Panc1 (cell line): ENCODE results near the gene NHLRC1. TPM values are rescaled to one million over a fixed set of nuclear protein-coding genes. Genes with fewer than 3 reads are reported as not detected.

Experiments used
- ATAC-seq: fragments of 200-7000 bp; cut with Tn5 transposase; 2 replicates; pipeline ENCODE4 v1.9.1; 2020; ENCODE audit warnings: mild to moderate bottlenecking, moderate library complexity
- BruUV-seq: library from RNA; stranded (reverse); fragments of 400-500 nt; replicated peaks from 2 replicates; lab custom pipeline; 2021; lab: Mats Ljungman, UMichigan
- CTCF ChIA-PET: fragments of 300-600 bp; sonication (Branson Sonifier 250); formaldehyde crosslinking; loops from one replicate; lab custom pipeline; 2022; ENCODE audit warnings: antibody characterized with exemption; lab: Charles Lee
- POLR2A ChIA-PET: fragments of 300-600 bp; sonication (Branson Sonifier 250); formaldehyde crosslinking; loops from one replicate; lab custom pipeline; 2022; ENCODE audit warnings: antibody characterized with exemption; lab: Charles Lee
- DNase-seq: peaks from one replicate; pipeline ENCODE4 v3.0.0-alpha.2; 2010; ENCODE audit warnings: low read depth, low spot score
- H3K27ac ChIP-seq: 2 replicates; pipeline ENCODE4 v1.5.1; 2011; ENCODE audit warnings: mild to moderate bottlenecking, low read length, inconsistent platforms
- H3K27me3 ChIP-seq: fragments of 200-500 bp; sonication (Bioruptor generic); 2 replicates; pipeline ENCODE4 v1.6.0; 2014; ENCODE audit warnings: low read length, inconsistent platforms; ENCODE audit not compliant: control insufficient read depth, insufficient read depth
- H3K36me3 ChIP-seq: fragments of 200-500 bp; sonication (Bioruptor generic); 2 replicates; pipeline ENCODE4 v1.5.1; 2014; ENCODE audit warnings: inconsistent platforms, mild to moderate bottlenecking, low read length, moderate library complexity; ENCODE audit not compliant: control insufficient read depth, insufficient read depth
- H3K4me1 ChIP-seq: 2 replicates; pipeline ENCODE4 v1.5.1; 2011; ENCODE audit warnings: inconsistent platforms, mild to moderate bottlenecking, low read length, moderate library complexity; ENCODE audit not compliant: control insufficient read depth, insufficient read depth
- H3K4me3 ChIP-seq, 2 experiments: 2 replicates each; pipeline ENCODE4 v1.5.1; 2011 to 2012; ENCODE audit warnings: low read depth in 2 of 2, low read length in 2 of 2, mild to moderate bottlenecking in 2 of 2, inconsistent platforms in 1 of 2, moderate library complexity in 1 of 2
- H3K9me3 ChIP-seq: fragments of 200-500 bp; sonication (Bioruptor generic); 2 replicates; pipeline ENCODE4 v1.5.1; 2014; ENCODE audit warnings: low read depth, mild to moderate bottlenecking, inconsistent platforms, low read length, moderate library complexity; ENCODE audit not compliant: control insufficient read depth, insufficient read depth
- CTCF ChIP-seq: fragments of 450-650 bp; IDR thresholded peaks from 2 replicates; pipeline ENCODE4 v1.5.1; 2017; ENCODE audit warnings: mild to moderate bottlenecking
- POLR2AphosphoS5 ChIP-seq: IDR thresholded peaks from 2 replicates; pipeline ENCODE4 v1.6.1; 2012; ENCODE audit warnings: mild to moderate bottlenecking, low read depth, low read length, moderate library complexity
- in situ Hi-C: cut with HindIII; loops from 2 replicates; pipeline ENCODE4 v1.10.0; 2016; ENCODE audit warnings: low sequenced_read_pairs, low pct_unique_long_range_greater_than_20kb
- intact Hi-C: fragments of 100-400 bp; cut with micrococcal nuclease; formaldehyde crosslinking; loops from one replicate; pipeline ENCODE4 v1.10.0; 2022; ENCODE audit not compliant: unreplicated experiment
- total RNA-seq: library from RNA; stranded (reverse); gene quantifications from one replicate; pipeline ENCODE4 v1.2.1, GENCODE V29; 2021; ENCODE audit not compliant: unreplicated experiment
- TF ChIP-seq, protein P1 (sequence below), 2 experiments: IDR thresholded peaks; 2 replicates each; pipeline ENCODE4 v1.6.1; 2011 to 2012; ENCODE audit warnings: low read depth in 2 of 2, control low read depth in 1 of 2, low read length in 1 of 2, mild to moderate bottlenecking in 1 of 2, moderate library complexity in 1 of 2; ENCODE audit not compliant: insufficient read depth in 1 of 2

The NHLRC1 gene
- total RNA-seq, 1 experiment from 2014 or later: 2.1 TPM

- H3K27ac ChIP-seq: no peak overlapping the region
- no peak for DNase-seq
- H3K9me3 ChIP-seq: no peaks in the 10 kb centered on the region
- TF ChIP-seq CTCF (no peak), POLR2AphosphoS5 (no peak)
- no peak overlapping the region for H3K4me3 ChIP-seq
- intact Hi-C loops (no loop called here), in situ Hi-C loops (no loop called here)
- H3K4me1 ChIP-seq: no peaks in the 10 kb centered on the region
- ChIA-PET CTCF (no interaction called here), POLR2A (interaction anchor here (0.6 kb wide), 1 partner anchor 62 kb away, joined by 6 read pairs; no protein-coding TSS in a partner anchor)
- BruUV-seq: no TSS peak
- no peaks in the 10 kb centered on the region for H3K36me3 ChIP-seq
- no peaks in the 10 kb centered on the region for H3K27me3 ChIP-seq
- no peak for ATAC-seq
Measured at GRCh38 chr6:18076231-18076630, 46.2 kb downstream of the NHLRC1 start.

DNA sequence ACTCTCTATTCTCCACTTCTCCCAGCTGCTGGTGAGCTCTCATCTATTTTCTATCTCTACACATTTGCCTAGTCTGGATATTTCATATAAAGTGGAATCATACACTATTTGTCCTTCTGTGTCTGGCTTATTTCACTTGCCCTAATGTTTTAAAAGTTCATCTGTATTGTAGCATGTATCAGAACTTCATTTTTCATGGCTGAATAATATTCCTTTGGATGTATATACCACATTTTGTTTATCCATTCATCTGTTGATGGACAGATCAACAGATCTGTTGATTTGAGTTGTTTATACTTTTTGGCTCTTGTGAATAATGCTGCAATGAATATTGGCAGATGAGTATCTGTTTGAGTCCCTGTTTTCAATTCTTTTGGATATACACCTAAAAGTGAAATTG, 49.6 kb downstream of the NHLRC1 start:
- in situ Hi-C loops: no loop called here
- DNase-seq: no peak

More for the DNA sequence above, 49.6 kb downstream of the NHLRC1 start:
- Histone ChIP-seq H3K9me3 (no peaks in the 10 kb centered on the region), H3K27ac (no peak overlapping the region), H3K27me3 (no peaks in the 10 kb centered on the region), H3K4me3 (no peak overlapping the region), H3K36me3 (no peaks in the 10 kb centered on the region), H3K4me1 (no peaks in the 10 kb centered on the region)
- ATAC-seq: no peak
- TF ChIP-seq, protein P1, sequence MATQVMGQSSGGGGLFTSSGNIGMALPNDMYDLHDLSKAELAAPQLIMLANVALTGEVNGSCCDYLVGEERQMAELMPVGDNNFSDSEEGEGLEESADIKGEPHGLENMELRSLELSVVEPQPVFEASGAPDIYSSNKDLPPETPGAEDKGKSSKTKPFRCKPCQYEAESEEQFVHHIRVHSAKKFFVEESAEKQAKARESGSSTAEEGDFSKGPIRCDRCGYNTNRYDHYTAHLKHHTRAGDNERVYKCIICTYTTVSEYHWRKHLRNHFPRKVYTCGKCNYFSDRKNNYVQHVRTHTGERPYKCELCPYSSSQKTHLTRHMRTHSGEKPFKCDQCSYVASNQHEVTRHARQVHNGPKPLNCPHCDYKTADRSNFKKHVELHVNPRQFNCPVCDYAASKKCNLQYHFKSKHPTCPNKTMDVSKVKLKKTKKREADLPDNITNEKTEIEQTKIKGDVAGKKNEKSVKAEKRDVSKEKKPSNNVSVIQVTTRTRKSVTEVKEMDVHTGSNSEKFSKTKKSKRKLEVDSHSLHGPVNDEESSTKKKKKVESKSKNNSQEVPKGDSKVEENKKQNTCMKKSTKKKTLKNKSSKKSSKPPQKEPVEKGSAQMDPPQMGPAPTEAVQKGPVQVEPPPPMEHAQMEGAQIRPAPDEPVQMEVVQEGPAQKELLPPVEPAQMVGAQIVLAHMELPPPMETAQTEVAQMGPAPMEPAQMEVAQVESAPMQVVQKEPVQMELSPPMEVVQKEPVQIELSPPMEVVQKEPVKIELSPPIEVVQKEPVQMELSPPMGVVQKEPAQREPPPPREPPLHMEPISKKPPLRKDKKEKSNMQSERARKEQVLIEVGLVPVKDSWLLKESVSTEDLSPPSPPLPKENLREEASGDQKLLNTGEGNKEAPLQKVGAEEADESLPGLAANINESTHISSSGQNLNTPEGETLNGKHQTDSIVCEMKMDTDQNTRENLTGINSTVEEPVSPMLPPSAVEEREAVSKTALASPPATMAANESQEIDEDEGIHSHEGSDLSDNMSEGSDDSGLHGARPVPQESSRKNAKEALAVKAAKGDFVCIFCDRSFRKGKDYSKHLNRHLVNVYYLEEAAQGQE (IDR thresholded peaks at IDR 0.05; ENCODE audit: insufficient read depth in 1 of 2, low read depth in 2 of 2, low read length in 1 of 2): no peak
- TF ChIP-seq CTCF (no peak), POLR2AphosphoS5 (no peak)
- intact Hi-C loops: no loop called here
- POLR2A ChIA-PET: no interaction called here
- CTCF ChIA-PET: no interaction called here
- no TSS peak for BruUV-seq
